Epidermal melanocyte (primary cell): ENCODE data around the gene RPS24.

Experiments used
- DNase-seq: peaks from one replicate; pipeline ENCODE4 v3.0.0; 2011; ENCODE audit warnings: low spot score; ENCODE audit not compliant: insufficient read length

RPS24 gene

DNA sequence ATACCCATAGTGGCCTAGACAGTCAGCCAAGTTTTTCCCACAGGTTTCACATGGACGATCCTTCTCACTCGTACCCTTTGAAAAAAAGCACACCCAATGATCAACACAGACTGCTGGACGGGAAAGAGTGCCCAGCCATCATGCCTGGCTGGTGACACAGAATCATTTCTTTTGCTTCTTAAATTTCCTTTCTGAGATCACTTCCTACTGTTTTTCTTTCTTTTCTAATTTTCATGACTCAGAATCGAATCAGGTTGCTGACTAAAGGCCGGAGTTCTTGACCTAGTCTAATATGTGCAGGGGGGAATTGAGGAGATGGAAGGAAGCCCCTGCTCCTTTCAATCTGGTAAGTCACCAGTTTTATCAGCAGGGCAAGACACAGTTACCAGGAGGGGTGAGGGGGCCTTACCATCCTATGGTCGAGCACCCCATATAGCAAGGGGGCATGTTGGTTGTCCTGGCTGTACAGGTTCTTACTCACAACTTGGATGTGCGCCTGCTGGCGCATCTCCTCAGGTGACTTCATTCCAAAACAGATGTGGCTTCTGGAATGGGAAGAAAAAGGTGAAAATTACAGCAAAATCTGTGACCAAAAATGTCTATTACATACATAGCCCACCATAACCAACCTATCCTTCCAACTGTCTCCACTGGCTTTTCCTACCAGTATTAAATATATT lies 7.8 kb upstream of the RPS24 start:
- DNase-seq = no peak

DNA sequence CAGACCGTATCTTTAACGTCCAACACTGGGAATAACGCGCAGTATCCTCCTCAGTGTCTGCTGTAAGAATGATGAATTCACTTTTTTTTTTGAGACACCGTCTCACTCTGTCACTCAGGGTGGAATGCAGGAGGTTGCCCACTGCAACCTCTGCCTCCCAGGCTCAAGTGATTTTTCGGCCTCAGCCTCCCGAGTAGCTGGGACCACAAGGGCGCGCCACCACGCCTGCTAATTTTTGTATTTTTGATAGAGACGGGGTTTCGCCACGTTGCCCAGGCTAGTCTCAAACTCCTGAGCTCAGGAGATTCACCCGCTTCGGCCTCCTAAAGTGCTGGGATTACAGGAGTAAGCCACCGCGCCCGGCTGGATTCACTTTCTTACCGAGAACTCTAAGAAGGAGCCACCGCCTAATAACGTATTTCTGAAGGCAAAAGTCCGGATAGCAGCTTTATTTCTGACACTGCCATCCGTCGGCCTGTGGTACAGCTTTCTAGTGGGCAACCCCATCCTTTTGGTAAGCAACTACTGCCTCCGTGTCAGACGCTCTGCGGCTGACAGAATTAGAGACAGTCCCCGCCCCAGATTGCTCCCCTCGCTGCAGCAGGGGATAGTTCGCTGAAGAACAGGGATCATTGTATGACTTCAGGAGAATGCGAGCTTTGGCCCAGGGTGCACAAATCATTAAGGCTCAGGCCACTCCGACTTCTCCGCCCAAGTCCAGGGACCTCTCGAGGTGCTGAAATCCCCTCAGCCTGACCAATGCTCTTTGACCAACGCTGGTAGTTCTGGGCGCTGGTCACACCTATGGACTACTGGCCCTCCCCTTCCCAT lies 5.0 kb upstream of the RPS24 start:
- DNase-seq = peak; percentile 26

DNA sequence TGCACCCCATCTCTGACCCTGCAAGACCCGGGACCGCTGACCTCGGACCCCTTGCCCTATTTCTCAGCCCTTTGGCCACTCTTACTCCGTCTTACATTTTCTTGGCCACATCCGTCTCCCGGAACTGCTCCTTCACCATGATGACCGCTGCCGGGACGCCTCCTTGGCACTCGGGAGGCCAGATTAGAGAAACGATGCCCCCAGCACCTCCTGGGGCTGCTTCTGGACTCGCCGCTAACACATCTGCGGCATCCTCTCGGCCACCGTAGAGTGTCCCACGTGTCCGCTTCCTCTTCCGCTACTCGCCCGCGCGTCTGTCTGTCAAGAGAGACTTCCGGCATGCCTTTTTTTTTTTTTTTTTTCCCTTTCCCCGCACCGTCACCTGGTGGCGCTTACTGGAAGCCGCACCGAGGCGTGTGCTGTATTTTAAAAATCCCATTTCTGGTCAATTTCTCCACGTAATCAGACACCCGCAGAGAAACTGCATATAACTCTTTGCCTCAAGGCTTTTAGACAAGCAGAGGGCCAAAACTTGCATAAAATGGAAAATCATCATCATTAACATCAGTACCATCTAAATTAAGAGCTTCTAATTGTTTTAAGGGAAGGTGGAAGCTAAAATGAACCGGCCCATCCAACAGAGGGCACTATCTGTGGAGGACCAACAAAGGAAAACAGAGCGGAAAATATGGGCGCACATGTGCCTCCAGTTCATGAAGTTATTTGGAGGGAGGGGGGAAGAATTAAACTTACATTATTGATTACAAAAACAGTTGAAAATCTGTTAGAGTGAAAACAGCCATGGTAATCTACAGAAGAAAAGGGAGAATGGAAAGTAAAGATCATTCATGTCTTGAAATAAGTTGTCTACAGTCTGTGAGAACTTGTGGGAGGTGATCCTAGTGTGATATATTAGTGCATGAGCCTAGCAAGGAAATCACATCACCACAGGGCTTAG lies 4.1 kb upstream of the RPS24 start, which contains the start of gene POLR3A:
POLR3A (minus strand) TSS at position 247 of the 958 bp plus-strand sequence; CDS start at position 139, 108 bp downstream.
- DNase-seq = peak; percentile 97

DNA sequence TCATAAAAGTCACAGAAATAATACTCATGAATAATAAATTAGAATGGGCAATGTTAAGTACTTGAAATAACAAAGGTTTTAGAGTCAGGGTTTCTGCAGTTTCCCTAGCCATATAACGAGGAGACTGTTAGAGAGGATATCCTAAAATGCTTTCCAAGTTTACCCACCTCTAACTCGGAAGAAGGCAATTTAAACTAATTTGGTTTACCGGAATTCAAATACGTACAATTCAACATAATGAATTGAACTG lies 351 bp upstream of the RPS24 start:
- no peak for DNase-seq

DNA sequence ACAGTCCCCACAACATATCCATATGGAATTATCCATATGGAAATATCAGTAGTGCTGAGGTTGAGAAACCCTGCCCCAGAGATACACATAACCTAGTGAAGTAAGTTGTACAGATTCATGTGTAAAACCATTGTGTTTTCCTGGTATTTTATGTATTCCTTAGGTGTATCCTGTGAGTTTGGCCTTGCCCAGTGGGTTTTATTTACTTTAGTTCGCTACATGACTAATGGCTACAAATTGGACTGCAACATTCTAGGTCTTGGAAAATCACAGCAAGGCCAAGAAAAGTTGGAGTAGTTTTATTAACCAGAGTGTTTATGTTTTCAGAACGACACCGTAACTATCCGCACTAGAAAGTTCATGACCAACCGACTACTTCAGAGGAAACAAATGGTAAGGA lies 1.4 kb downstream of the RPS24 start:
- DNase-seq = no peak

DNA sequence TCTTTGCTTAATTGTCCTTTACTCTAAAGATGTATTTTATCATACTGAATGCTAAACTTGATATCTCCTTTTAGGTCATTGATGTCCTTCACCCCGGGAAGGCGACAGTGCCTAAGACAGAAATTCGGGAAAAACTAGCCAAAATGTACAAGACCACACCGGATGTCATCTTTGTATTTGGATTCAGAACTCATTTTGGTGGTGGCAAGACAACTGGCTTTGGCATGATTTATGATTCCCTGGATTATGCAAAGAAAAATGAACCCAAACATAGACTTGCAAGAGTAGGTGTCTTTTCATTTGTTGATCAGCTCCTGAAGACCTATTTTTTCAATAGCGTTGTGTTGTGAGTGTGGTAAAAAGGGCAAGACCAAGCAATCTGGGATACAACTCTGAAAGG lies 1.8 kb downstream of the RPS24 start:
- DNase-seq = no peak

DNA sequence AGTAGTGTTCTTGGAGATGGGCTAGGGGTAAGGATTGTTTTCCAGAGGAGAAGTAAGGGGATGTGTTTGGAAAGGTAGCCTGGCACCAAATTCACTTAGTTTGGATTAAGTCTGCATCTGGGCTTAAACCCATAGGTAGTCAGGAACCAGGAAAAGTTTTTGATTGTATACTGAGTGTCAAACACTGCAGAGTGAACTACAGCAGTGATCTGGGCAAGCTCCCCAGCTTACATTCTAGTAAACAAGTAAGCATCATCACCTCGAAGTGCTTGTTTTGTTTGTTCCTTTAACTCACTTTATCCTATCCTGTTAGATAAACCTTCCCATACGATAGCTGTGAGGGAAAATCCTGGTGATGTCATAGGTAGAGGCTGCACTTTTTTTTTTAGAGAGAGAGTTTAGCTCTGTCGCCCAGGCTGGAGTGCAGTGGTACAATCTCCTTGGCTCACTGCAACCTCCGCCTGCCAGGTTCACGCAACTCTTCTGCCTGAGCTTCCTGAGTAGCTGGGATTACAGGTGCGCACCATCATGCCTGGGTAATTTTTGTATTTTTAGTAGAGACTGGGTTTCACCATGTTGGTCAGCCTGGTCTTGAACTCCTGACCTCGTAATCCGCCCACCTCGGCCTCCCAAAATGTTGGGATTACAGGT lies 2.4 kb downstream of the RPS24 start:
- no peak for DNase-seq

DNA sequence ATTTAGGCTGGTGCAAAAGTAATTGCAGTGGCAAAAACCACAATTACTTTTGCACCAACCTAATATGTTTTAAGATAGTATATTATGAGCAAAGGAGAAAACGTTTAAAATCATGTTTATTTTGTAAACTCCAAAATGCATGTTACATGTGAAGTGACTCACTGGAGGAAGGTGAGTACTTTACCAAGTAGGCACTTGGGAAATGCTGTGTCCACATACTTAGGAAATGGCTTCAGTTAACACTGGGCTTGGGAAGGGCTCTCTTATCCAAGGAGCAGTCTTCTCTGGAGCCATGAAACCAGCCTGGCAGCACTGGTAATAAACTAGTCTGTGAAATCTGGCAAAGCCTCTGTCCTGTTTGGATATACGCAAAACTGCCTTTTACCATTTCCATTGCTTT lies 4.4 kb downstream of the RPS24 start:
- DNase-seq = no peak

DNA sequence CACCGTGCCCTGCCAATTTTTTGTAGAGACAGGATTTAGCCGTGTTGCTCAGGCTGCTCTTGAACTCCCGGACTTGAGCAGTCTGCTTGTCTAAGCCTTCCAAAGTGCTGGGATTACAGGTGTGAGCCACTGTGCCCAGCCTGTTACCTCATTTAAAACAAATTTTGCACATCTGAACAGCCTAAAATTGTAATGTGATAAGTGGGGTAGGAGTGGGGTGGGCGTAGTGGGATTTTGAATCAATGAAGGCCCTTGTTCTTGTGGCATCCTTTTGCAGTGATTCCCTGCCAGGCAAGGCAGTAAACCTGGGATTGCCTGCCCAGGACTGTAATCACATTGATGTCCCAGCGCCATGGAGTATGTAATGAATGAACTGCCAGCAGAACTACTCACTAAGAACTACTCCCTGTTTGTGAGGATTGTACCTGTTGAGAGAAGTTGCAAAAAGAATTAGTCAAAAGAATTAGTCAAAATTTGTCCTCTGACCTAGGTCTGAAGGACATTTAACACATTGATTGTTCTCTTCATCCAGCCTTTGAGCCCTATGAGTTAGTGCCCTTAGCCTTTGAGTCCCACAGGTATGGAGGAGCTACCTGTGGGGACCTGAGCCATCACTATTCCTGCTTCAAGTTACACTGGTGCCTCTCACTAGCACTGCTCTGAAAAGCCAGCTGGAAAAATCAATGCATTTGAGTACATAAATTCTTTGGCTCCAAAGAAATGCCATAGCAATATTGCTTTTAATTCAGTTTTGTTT lies 5.3 kb downstream of the RPS24 start:
- DNase-seq = no peak

DNA sequence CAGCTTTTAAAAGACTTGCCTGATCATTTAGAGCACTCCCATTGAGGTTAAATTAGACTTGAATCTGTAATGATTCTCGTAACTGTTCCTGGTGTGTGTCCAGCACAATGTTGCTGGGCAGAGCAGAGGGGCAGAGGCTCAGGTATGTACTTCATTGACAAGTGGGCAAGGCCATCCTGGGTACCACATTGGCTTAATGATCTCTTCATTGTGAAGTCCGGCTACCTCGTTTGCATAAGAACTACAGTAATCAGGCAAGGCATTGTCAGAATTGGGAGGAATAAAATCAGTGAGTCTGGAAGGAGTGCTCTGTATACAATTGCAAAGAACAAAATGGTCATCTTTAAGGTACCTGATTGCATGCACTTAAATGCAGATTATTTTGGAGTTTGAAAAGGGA lies 6.1 kb downstream of the RPS24 start:
- DNase-seq = no peak

DNA sequence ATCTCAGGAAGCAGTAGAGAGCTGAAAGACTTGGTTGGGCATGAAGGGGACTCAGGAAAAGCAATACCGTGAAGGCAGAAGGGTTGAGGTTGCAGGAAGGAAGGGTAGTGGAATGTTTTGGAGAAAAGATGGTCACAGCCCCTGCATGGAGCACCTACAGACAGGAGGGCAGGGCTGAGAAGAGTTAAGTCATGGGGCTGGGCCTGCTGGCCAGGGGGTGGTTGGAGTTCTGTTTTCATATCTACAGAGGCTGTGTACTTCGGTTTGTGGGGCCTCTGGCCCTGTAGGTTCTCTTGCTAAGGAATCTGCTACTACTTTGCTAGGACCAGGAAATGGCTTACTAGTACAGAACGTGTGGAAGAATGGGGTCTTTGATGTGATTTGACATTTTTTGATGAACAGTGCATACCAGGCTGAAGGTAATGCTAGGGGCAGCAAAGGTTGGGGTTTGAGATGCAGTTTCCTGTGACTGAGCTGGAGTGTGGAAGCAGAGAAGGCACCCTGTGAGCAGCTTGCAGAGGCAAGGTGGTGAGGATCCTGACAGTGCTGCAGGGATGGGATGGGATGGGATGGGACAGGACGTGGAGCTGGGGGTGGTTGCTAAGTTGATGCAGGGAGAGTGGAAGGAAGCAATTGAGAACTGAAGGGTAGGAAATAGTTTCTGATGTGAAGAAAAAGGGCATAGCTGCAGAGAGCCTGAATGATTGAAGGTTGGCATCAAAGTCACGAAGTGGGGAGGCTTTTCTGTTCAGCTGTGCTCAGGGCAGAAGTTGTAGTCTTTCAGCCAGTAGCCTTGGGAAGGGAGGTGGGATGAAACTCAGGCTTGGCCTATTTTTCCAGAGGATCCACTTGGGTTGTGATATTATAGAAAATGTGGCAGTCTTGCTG lies 7.8 kb downstream of the RPS24 start:
- no peak for DNase-seq

DNA sequence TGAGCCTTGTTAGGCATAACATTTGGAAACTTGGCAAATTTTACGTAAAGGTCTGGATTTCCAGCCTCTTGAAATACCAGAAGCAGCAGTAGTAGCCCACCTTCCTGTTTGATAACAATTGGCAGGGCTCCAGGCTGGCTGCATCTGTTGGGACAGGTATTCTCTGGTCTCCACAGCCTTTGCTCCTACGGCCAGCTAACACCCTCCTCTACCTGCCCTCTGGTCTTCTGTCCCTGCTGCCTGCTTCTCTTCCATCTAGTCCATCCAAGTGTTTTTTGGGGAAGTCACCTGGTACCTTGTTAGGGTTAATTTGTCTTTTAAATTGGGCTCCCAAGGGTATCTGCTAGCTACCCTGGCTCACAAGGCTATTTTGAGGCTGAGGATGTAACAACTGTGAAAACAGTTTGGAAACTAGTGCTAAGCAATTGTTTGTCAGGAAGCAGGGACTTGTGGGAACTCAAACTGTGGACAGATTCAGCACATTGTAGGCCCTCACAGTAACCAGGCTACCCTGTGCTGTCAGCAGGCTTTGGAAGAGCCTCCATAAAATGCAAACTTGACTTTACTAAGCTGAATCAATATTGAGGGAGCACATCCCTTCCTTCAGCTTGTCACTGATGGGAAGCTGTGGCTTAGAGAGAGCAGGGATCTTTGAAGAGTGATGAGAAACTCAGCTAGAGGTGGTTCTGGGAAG lies 8.5 kb downstream of the RPS24 start:
- no peak for DNase-seq

DNA sequence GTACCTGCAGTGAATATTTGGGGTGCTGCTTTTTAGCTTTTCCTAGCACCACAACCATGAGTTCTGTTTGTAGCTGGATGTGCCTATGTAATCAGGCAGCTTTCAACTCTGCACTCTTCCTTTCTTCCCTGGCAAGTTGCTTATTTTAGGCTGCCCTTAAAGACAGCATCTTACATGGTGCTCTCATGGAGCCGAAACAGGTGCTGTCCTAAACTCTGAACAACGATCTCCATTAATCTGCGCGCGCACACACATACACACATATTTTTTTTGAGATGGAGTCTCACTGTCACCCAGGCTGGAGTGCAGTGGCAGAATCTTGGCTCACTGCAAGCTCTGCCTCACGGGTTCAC lies 9.1 kb downstream of the RPS24 start:
- no peak for DNase-seq

DNA sequence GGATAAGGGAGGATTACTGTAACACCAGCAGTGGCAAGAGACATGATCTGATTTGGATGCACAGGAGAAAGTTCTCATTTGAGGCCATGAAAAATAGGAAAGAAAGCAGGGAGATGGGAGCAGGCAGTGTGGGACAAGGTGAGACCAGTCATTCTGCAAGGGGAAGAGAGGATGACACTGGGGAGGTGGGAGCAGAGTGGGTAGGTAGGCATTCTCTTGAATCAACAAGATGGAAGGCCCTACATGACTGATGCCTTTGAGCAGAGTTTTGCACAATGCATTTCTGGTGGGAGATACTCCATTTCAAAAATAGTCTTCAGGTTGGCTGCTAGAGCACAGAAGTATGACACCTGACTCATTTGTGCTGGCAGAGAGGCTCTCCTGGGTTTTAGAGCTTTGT lies 10.5 kb downstream of the RPS24 start:
- no peak for DNase-seq

DNA sequence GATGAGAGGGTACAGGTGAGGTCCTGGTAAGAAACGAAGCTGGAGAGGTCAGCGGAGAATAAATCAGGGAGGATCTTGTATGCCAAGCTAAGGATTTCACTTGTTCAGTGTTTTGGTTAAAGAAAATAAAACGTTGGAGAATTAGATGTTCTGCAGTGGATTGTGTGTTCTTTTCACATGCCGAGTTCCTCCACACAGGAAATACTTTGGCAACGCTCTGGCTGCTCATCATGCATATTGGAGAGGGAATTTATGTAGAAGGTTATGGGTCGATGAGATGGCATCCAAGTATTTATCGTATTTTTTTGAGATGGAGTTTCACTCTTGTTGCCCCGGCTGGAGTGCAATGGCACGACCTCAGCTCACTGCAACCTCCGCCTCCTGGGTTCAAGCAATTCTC lies 11.0 kb downstream of the RPS24 start:
- no peak for DNase-seq

DNA sequence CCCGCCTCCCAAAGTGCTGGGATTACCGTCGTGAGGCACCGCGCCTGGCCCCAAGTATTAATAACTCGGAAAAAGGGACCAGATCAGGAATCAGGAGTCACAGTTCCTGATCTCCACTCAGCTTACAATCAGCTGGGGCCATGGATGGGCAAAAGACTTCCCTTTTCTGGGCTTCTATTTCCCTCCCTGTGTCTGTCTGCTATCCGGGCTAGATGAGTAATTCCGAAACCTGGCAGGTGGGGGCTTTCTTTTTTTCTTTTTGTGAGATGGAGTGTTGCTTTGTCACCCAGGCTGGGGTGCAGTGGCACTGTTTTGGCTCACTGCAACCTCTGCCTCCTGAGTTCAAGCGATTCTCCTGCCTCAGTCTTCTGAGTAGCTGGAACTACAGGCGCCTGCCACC lies 11.6 kb downstream of the RPS24 start:
- no peak for DNase-seq

DNA sequence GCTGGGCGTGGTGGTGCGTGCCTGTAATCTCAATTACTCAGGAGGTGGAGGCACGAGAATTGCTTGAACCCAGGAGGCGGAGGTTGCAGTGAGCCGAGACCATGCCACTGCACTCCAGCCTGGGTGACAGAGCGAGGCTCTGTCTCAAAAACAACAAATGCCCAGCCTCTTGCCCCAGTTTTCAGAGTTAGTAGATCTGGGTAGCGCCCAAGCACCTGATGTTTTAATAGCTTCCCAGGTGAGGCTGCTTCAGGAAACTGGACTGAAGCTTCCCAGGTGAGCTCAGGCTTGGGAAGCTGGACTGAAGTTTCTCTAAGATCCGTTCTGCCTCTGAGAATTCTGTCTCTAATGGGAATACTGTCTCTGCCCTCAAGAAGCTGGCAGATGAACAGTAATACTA lies 12.2 kb downstream of the RPS24 start:
- DNase-seq = no peak

DNA sequence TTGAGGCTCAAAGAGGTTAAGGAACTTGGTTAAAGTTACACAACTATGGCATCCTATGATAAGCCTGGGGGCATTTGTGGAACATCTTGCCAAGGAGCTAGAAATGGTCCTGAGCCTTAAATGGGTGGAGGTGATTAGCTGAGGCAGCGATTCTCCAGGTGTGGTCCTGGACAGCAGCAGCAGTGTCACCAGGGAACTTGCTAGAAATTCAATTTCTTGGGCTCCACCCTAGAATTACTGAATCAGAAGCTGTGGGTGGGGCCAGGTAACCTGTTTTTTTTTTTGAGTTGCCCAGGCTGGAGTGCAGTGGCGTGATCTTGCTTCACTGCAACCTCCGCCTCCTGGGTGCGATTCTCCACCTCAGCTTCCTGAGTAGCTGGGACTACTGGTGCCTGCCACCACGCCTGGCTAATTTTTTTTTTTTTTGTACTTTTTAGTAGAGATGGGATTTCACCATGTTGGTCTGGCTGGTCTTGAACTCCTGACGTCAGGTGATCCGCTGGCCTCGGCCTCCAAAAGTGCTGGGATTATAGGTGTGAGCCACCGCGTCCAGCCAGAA lies 13.1 kb downstream of the RPS24 start:
- no peak for DNase-seq

DNA sequence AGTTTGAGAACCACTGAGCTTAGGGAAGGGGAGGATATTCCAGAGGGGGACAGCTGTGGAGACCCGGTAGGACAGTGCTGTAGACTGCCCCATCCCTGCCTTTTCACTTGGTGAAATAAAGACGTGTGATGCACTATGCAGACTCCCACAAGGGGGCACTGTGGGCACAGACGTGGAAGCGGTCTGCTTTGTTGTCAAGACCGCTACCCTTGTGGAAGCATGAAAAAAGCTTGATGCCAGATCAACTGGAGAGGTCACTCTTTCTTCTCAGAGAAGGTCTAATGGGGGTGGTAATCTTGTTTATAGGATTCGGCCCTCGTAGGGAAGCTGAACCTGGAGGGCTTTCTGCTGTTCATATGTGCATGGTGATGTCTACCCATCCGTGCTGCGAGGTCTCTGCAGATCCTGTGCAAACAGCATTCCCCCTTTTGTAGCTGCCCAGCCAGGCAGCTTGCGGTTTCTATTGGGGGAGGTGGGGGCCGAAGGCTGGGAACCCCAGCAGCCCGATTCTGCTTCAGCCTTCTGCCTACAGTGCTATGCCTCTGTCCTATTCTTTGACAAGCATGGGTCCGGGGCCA lies 13.7 kb downstream of the RPS24 start:
- peak; percentile 49 for DNase-seq
